ENCODE results near the gene MTMR12. TPM values are rescaled to one million over a fixed set of nuclear protein-coding genes. Genes with fewer than 3 reads are reported as not detected.
A peak's percentile ranks its signal among the peaks of the same experiment; 100 is the strongest.

Gene MTMR12
- total and polyA plus RNA-seq, 2 of the 13 experiments (the other 11 are each of a cell fraction or from before 2014, with no cell fraction given): 23.4 to 36.6 TPM

DNA sequence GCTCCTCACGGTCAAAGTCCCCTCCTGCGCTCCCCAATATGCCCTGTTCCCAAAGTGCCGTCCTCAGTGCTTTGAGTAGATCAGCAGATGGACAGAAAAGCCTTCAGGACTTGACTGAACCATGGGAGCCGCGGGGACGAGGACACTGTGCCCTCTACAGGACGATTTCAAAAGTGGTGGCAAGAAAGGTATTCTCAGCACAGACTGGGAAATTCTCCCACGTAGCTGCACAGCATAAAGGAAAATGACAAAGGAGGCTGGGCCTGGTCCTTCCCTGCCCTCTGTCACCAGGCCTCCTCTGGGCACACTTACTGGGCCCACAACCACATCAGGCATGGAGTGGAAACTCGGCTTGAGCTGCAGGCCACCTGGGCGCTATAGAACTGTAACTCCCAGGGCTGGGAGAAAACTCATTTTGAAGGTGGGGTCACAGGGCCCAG lies 16.7 kb upstream of the MTMR12 start (continued):
- TF ChIP-seq CBX5 (CRISPR knock-in tag; IDR thresholded peaks at IDR 0.05; ENCODE audit: borderline replicate concordance) (peak; percentile 45; the same call in 1 of the 2 replicates), ZFP1 (CRISPR knock-in tag; IDR thresholded peaks at IDR 0.05) (no peak), ZSCAN30 (CRISPR knock-in tag; IDR thresholded peaks at IDR 0.05) (no peak), CHD4 (IDR thresholded peaks at IDR 0.05; ENCODE audit: borderline replicate concordance, low read length) (no peak), ZNF563 (CRISPR knock-in tag; IDR thresholded peaks at IDR 0.05) (no peak), SOX13 (IDR thresholded peaks at IDR 0.05) (no peak), SOX13 (CRISPR knock-in tag; conservative IDR thresholded peaks at IDR 0.05 in 1 of 2, IDR thresholded peaks at IDR 0.05 in 1 of 2) (peak in 1 of 2 experiments; percentile 42; a peak in 1 of 4 replicates), GATA4 (IDR thresholded peaks at IDR 0.05; ENCODE audit: borderline replicate concordance, low read depth) (no peak), FOXC1 (CRISPR knock-in tag; IDR thresholded peaks at IDR 0.05; ENCODE audit: borderline replicate concordance) (no peak), ZNF747 (CRISPR knock-in tag; IDR thresholded peaks at IDR 0.05; ENCODE audit: borderline replicate concordance) (no peak), ZNF232 (CRISPR knock-in tag; IDR thresholded peaks at IDR 0.05; ENCODE audit: borderline replicate concordance) (no peak), ISX (CRISPR knock-in tag; conservative IDR thresholded peaks at IDR 0.05) (no peak), ZNF124 (CRISPR knock-in tag; IDR thresholded peaks at IDR 0.05) (no peak), ZNF768 (CRISPR knock-in tag; IDR thresholded peaks at IDR 0.05) (peak; percentile 99), ZNF652 (CRISPR knock-in tag; IDR thresholded peaks at IDR 0.05; ENCODE audit: borderline replicate concordance, low read depth) (no peak), PRMT3 (CRISPR knock-in tag; IDR thresholded peaks at IDR 0.05; ENCODE audit: borderline replicate concordance, low read depth) (no peak), HNF4A (CRISPR knock-in tag; IDR thresholded peaks at IDR 0.05) (0 out of 2 replicates have a peak, but pooled peaks have one; percentile 17), ASH2L (IDR thresholded peaks at IDR 0.05; ENCODE audit: insufficient read length, low read depth, low read length) (no peak), ISL2 (CRISPR knock-in tag; IDR thresholded peaks at IDR 0.05) (peak; percentile 44; the same call in 1 of the 2 replicates), HOXA3 (CRISPR knock-in tag; IDR thresholded peaks at IDR 0.05) (0 out of 2 replicates have a peak, but pooled peaks have one; percentile 24), ELF1 (CRISPR knock-in tag; IDR thresholded peaks at IDR 0.05) (no peak), ATF7-NPFF (CRISPR knock-in tag; IDR thresholded peaks at IDR 0.05; ENCODE audit: low read depth) (no peak), NR2F6 (IDR thresholded peaks at IDR 0.05) (no peak), NR2F6 (CRISPR knock-in tag; IDR thresholded peaks at IDR 0.05) (0 out of 2 replicates have a peak, but pooled peaks have one; percentile 18)
- TF ChIP-seq, protein P1, sequence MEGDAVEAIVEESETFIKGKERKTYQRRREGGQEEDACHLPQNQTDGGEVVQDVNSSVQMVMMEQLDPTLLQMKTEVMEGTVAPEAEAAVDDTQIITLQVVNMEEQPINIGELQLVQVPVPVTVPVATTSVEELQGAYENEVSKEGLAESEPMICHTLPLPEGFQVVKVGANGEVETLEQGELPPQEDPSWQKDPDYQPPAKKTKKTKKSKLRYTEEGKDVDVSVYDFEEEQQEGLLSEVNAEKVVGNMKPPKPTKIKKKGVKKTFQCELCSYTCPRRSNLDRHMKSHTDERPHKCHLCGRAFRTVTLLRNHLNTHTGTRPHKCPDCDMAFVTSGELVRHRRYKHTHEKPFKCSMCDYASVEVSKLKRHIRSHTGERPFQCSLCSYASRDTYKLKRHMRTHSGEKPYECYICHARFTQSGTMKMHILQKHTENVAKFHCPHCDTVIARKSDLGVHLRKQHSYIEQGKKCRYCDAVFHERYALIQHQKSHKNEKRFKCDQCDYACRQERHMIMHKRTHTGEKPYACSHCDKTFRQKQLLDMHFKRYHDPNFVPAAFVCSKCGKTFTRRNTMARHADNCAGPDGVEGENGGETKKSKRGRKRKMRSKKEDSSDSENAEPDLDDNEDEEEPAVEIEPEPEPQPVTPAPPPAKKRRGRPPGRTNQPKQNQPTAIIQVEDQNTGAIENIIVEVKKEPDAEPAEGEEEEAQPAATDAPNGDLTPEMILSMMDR (CRISPR knock-in tag; IDR thresholded peaks at IDR 0.05): peak; percentile 94
- TF ChIP-seq, protein P2, sequence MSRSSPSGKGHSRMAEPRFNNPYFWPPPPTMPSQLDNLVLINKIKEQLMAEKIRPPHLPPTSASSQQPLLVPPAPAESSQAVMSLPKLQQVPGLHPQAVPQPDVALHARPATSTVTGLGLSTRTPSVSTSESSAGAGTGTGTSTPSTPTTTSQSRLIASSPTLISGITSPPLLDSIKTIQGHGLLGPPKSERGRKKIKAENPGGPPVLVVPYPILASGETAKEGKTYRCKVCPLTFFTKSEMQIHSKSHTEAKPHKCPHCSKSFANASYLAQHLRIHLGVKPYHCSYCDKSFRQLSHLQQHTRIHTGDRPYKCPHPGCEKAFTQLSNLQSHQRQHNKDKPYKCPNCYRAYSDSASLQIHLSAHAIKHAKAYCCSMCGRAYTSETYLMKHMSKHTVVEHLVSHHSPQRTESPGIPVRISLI (CRISPR knock-in tag; IDR thresholded peaks at IDR 0.05; ENCODE audit: borderline replicate concordance): 0 out of 2 replicates have a peak, but pooled peaks have one; percentile 25
- TF ChIP-seq, protein P3, sequence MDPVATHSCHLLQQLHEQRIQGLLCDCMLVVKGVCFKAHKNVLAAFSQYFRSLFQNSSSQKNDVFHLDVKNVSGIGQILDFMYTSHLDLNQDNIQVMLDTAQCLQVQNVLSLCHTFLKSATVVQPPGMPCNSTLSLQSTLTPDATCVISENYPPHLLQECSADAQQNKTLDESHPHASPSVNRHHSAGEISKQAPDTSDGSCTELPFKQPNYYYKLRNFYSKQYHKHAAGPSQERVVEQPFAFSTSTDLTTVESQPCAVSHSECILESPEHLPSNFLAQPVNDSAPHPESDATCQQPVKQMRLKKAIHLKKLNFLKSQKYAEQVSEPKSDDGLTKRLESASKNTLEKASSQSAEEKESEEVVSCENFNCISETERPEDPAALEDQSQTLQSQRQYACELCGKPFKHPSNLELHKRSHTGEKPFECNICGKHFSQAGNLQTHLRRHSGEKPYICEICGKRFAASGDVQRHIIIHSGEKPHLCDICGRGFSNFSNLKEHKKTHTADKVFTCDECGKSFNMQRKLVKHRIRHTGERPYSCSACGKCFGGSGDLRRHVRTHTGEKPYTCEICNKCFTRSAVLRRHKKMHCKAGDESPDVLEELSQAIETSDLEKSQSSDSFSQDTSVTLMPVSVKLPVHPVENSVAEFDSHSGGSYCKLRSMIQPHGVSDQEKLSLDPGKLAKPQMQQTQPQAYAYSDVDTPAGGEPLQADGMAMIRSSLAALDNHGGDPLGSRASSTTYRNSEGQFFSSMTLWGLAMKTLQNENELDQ (CRISPR knock-in tag; IDR thresholded peaks at IDR 0.05; ENCODE audit: borderline replicate concordance): no peak

Data from HepG2 (cell line).